Measurements from ENCODE around the gene ADRM1. TPM values are rescaled to one million over a fixed set of nuclear protein-coding genes. Genes with fewer than 3 reads are reported as not detected.

ADRM1 gene
- total RNA-seq, 4 donors from 2014 or later = 84.7 to 155 (median 146) TPM

DNA sequence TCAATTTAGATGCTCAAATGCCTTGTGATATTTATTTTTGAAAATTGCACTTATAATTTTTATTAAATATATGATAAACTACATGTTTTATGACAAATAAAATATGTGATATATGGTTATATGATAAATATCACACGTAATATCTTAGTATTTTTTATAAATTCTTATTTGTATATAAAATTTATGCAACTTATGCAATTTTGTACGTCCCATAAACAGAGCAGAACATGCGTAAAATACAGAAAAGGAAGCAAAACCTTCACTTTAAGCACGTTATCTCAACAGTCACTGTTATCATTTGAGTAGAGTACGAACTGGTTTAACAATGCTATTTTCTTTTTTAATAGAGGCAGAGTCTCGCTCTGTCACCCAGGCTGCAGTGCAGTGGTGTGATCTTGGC is 15.7 kb upstream of the ADRM1 start:
- no peak overlapping the region for H3K27ac ChIP-seq
- peaks cover 73% of the 10 kb centered on the region for H3K36me3 ChIP-seq
- H3K27me3 ChIP-seq = no peaks in the 10 kb centered on the region
- 90% methylated on average over 6 of the region's 6 CpGs for WGBS
- H3K4me1 ChIP-seq = peaks cover 19% of the 10 kb centered on the region
- TF ChIP-seq POLR2A (IDR thresholded peaks at IDR 0.05) (no peak), POLR2AphosphoS5 (IDR thresholded peaks at IDR 0.05) (no peak), EP300 (IDR thresholded peaks at IDR 0.05) (no peak), CTCF (IDR thresholded peaks at IDR 0.05) (no peak)
- no peaks in the 10 kb centered on the region for H3K9me3 ChIP-seq
- DNase-seq (ENCODE audit: low spot score in 2 of 2) = no peak
- H3K4me3 ChIP-seq = no peak overlapping the region

DNA sequence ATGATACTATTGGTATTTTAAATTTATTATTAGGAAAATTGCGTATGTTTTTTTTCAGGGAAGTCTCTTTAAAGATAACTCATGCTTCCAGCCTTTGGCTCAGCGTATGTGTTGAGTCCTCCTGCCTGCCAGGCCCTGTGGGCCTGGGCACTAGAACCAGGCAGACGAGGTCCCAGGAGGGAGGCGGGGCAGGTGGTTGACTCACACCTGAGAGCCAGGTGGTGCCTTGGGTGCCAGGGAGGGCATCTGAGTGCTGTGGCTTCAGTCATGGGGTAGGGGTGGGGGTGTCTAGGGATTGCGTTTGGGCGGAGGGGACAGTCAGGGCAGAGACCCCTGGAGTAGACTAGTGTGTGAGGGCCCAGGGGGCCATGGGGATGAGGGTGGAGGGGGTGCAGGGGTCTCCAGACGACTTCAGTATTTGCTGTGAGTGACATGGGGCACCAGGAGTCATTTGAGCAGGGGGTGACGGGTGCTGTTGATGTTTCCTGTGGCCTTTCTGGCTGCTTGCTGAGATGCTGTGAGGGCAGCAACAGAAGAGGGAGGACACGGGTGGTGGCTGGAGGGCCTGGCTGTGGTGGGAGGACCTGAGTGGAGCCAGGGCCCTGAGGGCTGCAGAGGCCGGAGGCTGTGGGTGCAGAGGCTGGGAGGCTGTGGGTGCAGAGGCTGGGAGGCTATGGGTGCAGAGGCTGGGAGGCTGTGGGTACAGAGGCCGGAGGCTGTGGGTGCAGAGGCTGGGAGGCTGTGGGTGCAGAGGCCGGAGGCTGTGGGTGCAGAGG is 14.8 kb upstream of the ADRM1 start:
- Histone ChIP-seq H3K36me3 (peaks cover 72% of the 10 kb centered on the region), H3K27me3 (no peaks in the 10 kb centered on the region), H3K4me3 (no peak overlapping the region), H3K9me3 (no peaks in the 10 kb centered on the region), H3K27ac (no peak overlapping the region), H3K4me1 (peaks cover 19% of the 10 kb centered on the region)
- 85% methylated on average over 12 of the region's 12 CpGs for WGBS
- DNase-seq (ENCODE audit: low spot score in 2 of 2) = no peak
- TF ChIP-seq CTCF (IDR thresholded peaks at IDR 0.05) = no peak
- no peak for TF ChIP-seq EP300 (IDR thresholded peaks at IDR 0.05)
- no peak for TF ChIP-seq POLR2AphosphoS5 (IDR thresholded peaks at IDR 0.05)
- TF ChIP-seq POLR2A (IDR thresholded peaks at IDR 0.05) = no peak

DNA sequence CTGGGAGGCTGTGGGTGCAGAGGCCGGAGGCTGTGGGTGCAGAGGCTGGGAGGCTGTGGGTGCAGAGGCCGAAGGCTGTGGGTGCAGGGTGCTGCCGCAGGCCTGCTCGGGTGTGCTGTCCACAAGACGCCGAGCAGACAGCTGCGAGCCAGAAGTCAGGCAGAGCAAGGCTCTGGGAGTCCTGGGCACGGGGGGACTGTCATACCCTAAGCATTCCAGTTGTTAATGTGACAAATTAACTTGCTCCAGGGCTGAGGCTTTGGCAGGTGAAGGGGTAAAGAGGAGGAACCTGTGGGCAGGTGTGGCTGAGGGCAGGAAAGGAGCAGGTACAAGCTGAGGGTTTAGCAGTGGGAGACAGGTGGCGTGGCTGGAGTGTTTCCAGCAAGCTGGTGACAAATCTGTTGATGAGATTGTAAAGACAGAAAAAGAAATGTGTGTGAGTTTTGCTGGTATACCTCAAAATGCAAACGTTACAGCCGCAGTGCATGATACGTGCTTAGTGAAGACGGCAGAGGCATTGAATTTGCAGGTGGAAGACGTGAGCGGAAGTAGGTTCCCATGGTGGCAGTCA is 14.2 kb upstream of the ADRM1 start:
- 87% methylated on average over 15 of the region's 15 CpGs for WGBS
- H3K36me3 ChIP-seq = peaks cover 71% of the 10 kb centered on the region

DNA sequence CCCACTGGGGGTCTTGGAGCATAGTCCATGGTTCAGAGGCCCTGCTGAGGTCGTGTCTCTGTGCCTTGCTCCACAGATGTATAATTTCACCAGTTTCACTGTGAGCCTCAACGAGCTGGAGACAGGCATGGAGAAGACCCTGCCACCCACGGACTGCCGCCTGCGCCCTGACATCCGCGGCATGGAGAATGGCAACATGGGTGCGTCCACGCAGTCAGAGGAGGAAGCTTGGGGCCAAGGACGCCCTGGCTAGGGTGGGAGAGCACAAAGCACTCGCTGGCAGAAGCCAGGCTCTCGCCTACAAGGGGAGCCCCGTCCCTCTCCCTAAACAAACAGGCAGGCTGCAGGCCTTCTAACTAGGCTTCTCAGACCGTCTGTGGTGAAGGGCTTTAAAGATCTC is 13.7 kb upstream of the ADRM1 start:
- peaks cover 19% of the 10 kb centered on the region for H3K4me1 ChIP-seq
- TF ChIP-seq POLR2A (IDR thresholded peaks at IDR 0.05) (no peak), EP300 (IDR thresholded peaks at IDR 0.05) (no peak)
- H3K27ac ChIP-seq = no peak overlapping the region
- DNase-seq (ENCODE audit: low spot score in 2 of 2) = no peak
- no peaks in the 10 kb centered on the region for H3K9me3 ChIP-seq
- H3K4me3 ChIP-seq = no peak overlapping the region
- 90% methylated on average over 14 of the region's 14 CpGs for WGBS
- H3K36me3 ChIP-seq = peaks cover 71% of the 10 kb centered on the region
- no peaks in the 10 kb centered on the region for H3K27me3 ChIP-seq

More for the DNA sequence above, 14.2 kb upstream of the ADRM1 start:
- Histone ChIP-seq H3K27ac (no peak overlapping the region), H3K9me3 (no peaks in the 10 kb centered on the region), H3K27me3 (no peaks in the 10 kb centered on the region), H3K4me3 (no peak overlapping the region), H3K4me1 (peaks cover 19% of the 10 kb centered on the region)
- DNase-seq (ENCODE audit: low spot score in 2 of 2) = no peak
- no peak for TF ChIP-seq POLR2A (IDR thresholded peaks at IDR 0.05)
- TF ChIP-seq POLR2AphosphoS5 (IDR thresholded peaks at IDR 0.05) = no peak
- TF ChIP-seq EP300 (IDR thresholded peaks at IDR 0.05) = no peak

GRCh38 chr20:62289898-62290297 is 12.9 kb upstream of the ADRM1 start:
- DNase-seq (ENCODE audit: low spot score in 2 of 2) = no peak
- Histone ChIP-seq H3K9me3 (no peaks in the 10 kb centered on the region), H3K36me3 (peaks cover 73% of the 10 kb centered on the region), H3K27ac (no peak overlapping the region), H3K4me3 (no peak overlapping the region), H3K4me1 (peaks cover 19% of the 10 kb centered on the region), H3K27me3 (no peaks in the 10 kb centered on the region)
- TF ChIP-seq EP300 (IDR thresholded peaks at IDR 0.05) = no peak
- TF ChIP-seq POLR2AphosphoS5 (IDR thresholded peaks at IDR 0.05) = no peak
- no peak for TF ChIP-seq CTCF (IDR thresholded peaks at IDR 0.05)
- TF ChIP-seq POLR2A (IDR thresholded peaks at IDR 0.05) = no peak
- 90% methylated on average over 8 of the region's 8 CpGs for WGBS

- Histone ChIP-seq H3K4me1 (peaks cover 19% of the 10 kb centered on the region), H3K9me3 (no peaks in the 10 kb centered on the region), H3K36me3 (peaks cover 73% of the 10 kb centered on the region), H3K27ac (no peak overlapping the region), H3K27me3 (no peaks in the 10 kb centered on the region), H3K4me3 (no peak overlapping the region)
- 91% methylated on average over 20 of the region's 29 CpGs for WGBS
- no peak for TF ChIP-seq EP300 (IDR thresholded peaks at IDR 0.05)
- TF ChIP-seq POLR2A (IDR thresholded peaks at IDR 0.05) = no peak
- no peak for TF ChIP-seq CTCF (IDR thresholded peaks at IDR 0.05)
- DNase-seq (ENCODE audit: low spot score in 2 of 2) = peak in 1 of 2 donors; percentile 54
These were observed 11.3 kb upstream of the ADRM1 start for GRCh38 chr20:62291251-62292066.
